Peyer's patch (tissue), 4 donors: ENCODE measurements around the gene PPP4R4. TPM values are rescaled to one million over a fixed set of nuclear protein-coding genes. Genes with fewer than 3 reads are reported as not detected.
A peak's percentile ranks its signal among the peaks of the same experiment; 100 is the strongest.

Source experiments
- DNase-seq, 3 donors: peaks; one replicate each; pipeline ENCODE4 v3.0.0-alpha.2; 2017 to 2019
- H3K27ac ChIP-seq, 4 donors: fragments of 200-600 bp; sonication (generic); one replicate each; pipeline ENCODE4 v1.5.1; 2016 to 2019
- H3K27me3 ChIP-seq, 2 donors: fragments of 200-600 bp; sonication (generic); one replicate each; pipeline ENCODE4 v1.5.1; 2019
- H3K36me3 ChIP-seq, 3 donors: fragments of 200-600 bp; sonication (generic); one replicate each; pipeline ENCODE4 v1.5.1; 2016 to 2019
- H3K4me1 ChIP-seq, 4 donors: fragments of 200-600 bp; sonication (generic); one replicate each; pipeline ENCODE4 v1.5.1; 2016 to 2019
- H3K4me3 ChIP-seq, 4 donors: fragments of 200-600 bp; sonication (generic); 1 replicate in 3 of 4; 2 replicates in 1 of 4; pipeline ENCODE4 v1.5.1; 2016 to 2019; ENCODE audit warnings: mild to moderate bottlenecking in 1 of 4
- H3K9me3 ChIP-seq, 4 donors: fragments of 200-600 bp; sonication (generic); one replicate each; pipeline ENCODE4 v1.5.1; 2016 to 2019; ENCODE audit warnings: mild to moderate bottlenecking in 1 of 4
- CTCF ChIP-seq, 6 experiments: fragments of 450-650 bp in 4 of 6; fragments of 200-600 bp in 2 of 6; sonication (generic) in 1 of 6; IDR thresholded peaks; one replicate each; pipeline ENCODE4 v1.5.1; 2017 to 2019; ENCODE audit warnings: antibody characterized with exemption in 6 of 6, mild to moderate bottlenecking in 3 of 6, moderate library complexity in 1 of 6
- POLR2A ChIP-seq, 2 donors: fragments of 450-650 bp; IDR thresholded peaks; one replicate each; pipeline ENCODE4 v1.5.1; 2017; ENCODE audit warnings: antibody characterized with exemption in 2 of 2, mild to moderate bottlenecking in 2 of 2, moderate library complexity in 2 of 2
- total RNA-seq, 4 donors: library from RNA; depleted of rRNA; stranded (reverse); fragments of >200 nt; gene quantifications; one replicate each; pipeline ENCODE4 v1.1.0, GENCODE V29; 2016

Gene PPP4R4
- total RNA-seq, 4 donors from 2014 or later = 2.5 to 5.0 TPM; not detected in 2

GRCh38 chr14:94135476-94135875, 38.6 kb upstream of the PPP4R4 start:
- H3K27me3 ChIP-seq = no peaks in the 10 kb centered on the region
- H3K4me3 ChIP-seq = no peak overlapping the region
- DNase-seq = no peak
- no peak overlapping the region for H3K27ac ChIP-seq
- H3K9me3 ChIP-seq = no peaks in the 10 kb centered on the region
- no peaks in the 10 kb centered on the region for H3K4me1 ChIP-seq
- no peaks in the 10 kb centered on the region for H3K36me3 ChIP-seq
- no peak for TF ChIP-seq CTCF (IDR thresholded peaks at IDR 0.05)
- no peak for TF ChIP-seq POLR2A (IDR thresholded peaks at IDR 0.05)

DNA sequence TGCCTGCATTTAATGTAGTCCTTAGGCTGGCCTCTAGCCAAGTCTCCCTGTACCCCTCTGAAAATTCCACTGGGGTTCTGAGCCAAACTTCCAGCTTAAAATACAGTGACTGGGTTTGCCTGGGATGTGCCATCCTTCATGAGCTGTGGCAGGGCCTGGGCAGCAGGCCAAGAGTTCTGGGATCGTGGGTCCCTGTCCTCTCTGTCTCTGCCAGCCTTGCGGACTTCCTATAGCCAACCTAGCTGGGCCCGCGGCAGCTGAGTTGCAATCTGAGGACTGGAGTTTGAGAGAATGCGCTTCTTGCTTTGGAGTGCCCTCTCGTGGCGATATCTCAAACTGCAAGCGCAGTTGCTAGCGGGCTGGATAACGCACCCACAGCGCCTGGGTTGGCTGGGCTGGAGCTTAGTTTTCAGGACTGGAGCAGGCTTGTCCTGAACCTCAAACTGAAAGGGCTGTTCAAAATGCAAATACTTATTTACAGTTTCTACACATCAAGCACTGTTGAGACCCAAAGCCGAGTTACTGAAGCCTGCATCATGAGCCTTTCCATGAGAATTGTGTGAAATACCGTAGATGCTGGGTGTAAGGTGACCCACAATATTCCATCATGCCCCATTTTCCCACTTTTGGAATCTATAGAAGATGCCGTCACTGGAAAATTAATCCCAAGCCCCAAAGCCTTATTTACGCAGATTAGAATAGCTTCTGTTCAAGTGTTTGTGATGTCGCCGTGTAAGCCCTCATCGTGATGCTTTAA, 37.4 kb upstream of the PPP4R4 start:
- DNase-seq = peak; percentile 86 to 96 (median 89)
- H3K27ac ChIP-seq = no peak overlapping the region
- no peaks in the 10 kb centered on the region for H3K36me3 ChIP-seq
- H3K27me3 ChIP-seq = no peaks in the 10 kb centered on the region
- H3K4me1 ChIP-seq = no peaks in the 10 kb centered on the region
- no peak overlapping the region for H3K4me3 ChIP-seq
- H3K9me3 ChIP-seq = no peaks in the 10 kb centered on the region
- TF ChIP-seq CTCF (IDR thresholded peaks at IDR 0.05) = peak; percentile 85 to 98 (median 96)
- TF ChIP-seq POLR2A (IDR thresholded peaks at IDR 0.05) = no peak

DNA sequence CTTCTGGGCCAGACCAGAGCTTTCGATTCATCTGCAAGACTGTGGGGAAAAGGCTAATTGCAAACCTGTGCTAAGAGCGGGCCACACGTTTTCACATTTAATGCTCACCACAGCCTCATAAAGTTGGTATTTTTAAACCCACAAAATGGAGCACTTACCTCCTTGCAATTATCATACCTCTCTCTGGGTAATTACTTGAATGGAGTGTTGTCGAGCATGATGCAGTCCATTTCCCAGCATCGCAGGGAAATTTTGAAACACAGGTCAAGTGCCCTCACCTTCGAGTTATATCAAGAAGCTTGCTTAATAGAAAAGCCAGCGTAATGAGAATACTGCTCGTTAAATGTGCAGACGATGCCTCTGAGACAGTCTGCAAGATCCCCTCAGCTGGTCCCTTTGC, 35.9 kb upstream of the PPP4R4 start:
- Histone ChIP-seq H3K36me3 (no peaks in the 10 kb centered on the region), H3K9me3 (no peaks in the 10 kb centered on the region), H3K27me3 (no peaks in the 10 kb centered on the region), H3K4me3 (no peak overlapping the region), H3K4me1 (no peaks in the 10 kb centered on the region), H3K27ac (no peak overlapping the region)
- TF ChIP-seq CTCF (IDR thresholded peaks at IDR 0.05) (no peak), POLR2A (IDR thresholded peaks at IDR 0.05) (no peak)
- no peak for DNase-seq

DNA sequence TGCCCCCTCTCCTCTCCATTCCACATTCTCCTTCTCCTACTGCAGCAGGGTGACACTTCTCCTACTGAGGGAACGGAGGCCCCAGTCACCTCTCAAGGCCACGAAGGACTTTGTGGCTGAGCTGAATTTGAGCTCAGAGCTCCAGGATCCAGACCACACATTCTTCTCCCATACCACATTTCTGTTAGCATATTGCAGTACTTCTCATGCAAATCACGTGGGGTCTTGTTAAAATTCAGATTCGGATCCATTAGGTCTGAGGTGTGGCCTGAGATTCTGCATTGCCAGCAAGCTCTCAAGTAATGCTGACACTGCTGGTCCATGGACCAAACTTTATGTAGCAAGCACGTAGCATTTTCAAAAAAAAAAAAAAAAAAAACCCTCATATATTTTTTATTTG, 35.1 kb upstream of the PPP4R4 start:
- Histone ChIP-seq H3K36me3 (no peaks in the 10 kb centered on the region), H3K4me1 (no peaks in the 10 kb centered on the region), H3K27ac (no peak overlapping the region), H3K4me3 (no peak overlapping the region), H3K9me3 (no peaks in the 10 kb centered on the region), H3K27me3 (no peaks in the 10 kb centered on the region)
- DNase-seq = no peak
- TF ChIP-seq CTCF (IDR thresholded peaks at IDR 0.05) = no peak
- TF ChIP-seq POLR2A (IDR thresholded peaks at IDR 0.05) = no peak

DNA sequence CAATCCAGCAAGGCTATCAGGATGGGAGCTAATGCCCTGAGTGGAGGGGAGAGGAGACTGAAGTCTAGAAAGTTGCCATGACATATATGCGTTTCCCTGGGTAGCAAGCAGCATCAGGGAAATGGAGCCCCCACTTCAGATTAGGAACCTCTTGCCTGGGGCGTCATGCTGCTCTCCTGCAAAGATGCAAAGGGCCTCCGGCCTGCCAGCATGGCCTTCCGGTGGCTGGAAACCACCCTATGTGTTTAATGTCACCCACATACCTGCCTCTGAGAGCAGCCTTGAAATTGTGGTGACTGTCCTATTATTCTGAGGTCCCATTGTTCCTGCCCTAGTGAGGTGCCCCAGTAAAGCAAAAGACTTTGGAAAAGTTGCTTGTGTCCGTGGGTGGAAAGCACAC, 34.7 kb upstream of the PPP4R4 start:
- TF ChIP-seq POLR2A (IDR thresholded peaks at IDR 0.05) = no peak
- TF ChIP-seq CTCF (IDR thresholded peaks at IDR 0.05) = no peak
- no peak for DNase-seq
- Histone ChIP-seq H3K9me3 (no peaks in the 10 kb centered on the region), H3K27me3 (no peaks in the 10 kb centered on the region), H3K27ac (no peak overlapping the region), H3K4me1 (no peaks in the 10 kb centered on the region), H3K4me3 (no peak overlapping the region), H3K36me3 (no peaks in the 10 kb centered on the region)
